GM10266 (cell line): ENCODE results near the gene PTPRK.

Experiments
- DNase-seq: peaks from one replicate; pipeline ENCODE4 v3.0.0; 2012; ENCODE audit errors: extremely low spot score
- CTCF ChIP-seq: IDR thresholded peaks from 2 replicates; pipeline ENCODE4 v1.5.1; 2012; ENCODE audit warnings: mild to moderate bottlenecking, low read depth; ENCODE audit not compliant: control insufficient read depth, insufficient read depth; ENCODE audit errors: missing control alignments

The PTPRK gene

GRCh38 chr6:128541261-128541660 is 20.9 kb upstream of the PTPRK start:
- DNase-seq: no peak
- no peak for TF ChIP-seq CTCF

GRCh38 chr6:128538763-128539162 is 18.4 kb upstream of the PTPRK start:
- DNase-seq: no peak
- no peak for TF ChIP-seq CTCF

- TF ChIP-seq CTCF: no peak
- no peak for DNase-seq
Observed at GRCh38 chr6:128532827-128533226, 12.4 kb upstream of the PTPRK start.

DNA sequence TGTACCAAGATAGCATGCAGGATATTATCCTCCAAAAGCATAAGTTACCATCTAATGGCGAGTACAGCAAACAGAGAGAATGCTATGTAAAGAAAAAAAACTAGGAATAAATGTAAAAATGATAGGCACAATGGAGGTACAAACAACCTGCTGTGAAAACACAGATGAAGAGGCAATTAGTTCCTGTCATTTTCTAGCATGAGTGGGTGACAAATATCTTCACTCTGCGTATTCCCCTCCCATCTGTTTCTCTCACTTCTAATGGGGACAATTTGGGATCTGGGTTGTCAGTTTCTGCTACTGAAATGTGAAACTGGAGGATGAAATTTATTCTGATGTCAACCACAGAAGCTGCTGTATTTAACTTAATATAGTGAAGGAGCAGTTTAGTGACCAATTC is 11.7 kb upstream of the PTPRK start:
- DNase-seq: no peak
- no peak for TF ChIP-seq CTCF

GRCh38 chr6:128531696-128532095 is 11.3 kb upstream of the PTPRK start:
- DNase-seq: no peak

DNA sequence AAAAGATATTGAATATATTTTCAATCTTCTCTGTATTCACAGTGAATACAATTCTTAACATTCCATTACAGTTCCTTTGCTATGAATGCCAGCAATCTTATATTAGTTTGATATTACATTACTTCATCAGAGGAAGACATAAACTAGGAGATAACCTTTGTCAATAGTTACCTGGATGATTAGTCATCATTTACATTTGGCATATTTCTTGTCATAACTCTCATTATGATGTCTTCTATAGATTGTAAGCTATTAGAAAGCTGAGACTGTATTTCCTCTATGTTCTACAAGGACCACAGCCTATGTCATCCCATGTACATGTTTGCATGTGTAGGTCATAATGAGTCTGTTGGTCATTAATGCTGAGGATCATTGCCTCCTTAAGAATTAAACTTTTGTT is 7.8 kb upstream of the PTPRK start:
- DNase-seq: no peak
- no peak for TF ChIP-seq CTCF

More at GRCh38 chr6:128531696-128532095, 11.3 kb upstream of the PTPRK start:
- TF ChIP-seq CTCF: no peak

DNA sequence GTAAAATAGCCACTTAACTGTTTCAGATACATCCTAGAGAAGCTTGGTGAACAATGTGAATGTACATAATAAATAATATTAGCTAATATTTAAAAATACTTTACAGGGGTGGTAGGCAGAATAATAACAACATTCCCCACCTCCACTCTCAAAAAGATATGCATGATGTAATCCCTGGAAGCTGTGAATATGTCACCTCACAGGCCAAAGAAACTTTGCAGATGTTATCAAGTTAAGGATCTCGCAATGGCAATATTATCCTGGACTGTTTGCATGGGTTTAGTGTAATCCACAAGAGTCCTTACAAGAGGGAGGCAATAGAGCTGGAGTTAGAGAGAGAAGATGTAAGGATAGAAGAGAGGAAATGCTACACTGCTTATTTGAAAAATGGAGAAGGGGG is 7.0 kb upstream of the PTPRK start:
- TF ChIP-seq CTCF: no peak
- DNase-seq: no peak
